Ishikawa (cell line): ENCODE data around the gene XG.

Source experiments
- CEBPB ChIP-seq: IDR thresholded peaks from 2 replicates; pipeline ENCODE4 v1.6.1; 2012
- CREB1 ChIP-seq: IDR thresholded peaks from 2 replicates; pipeline ENCODE4 v1.6.1; 2012; ENCODE audit warnings: low read depth
- EGR1 ChIP-seq: IDR thresholded peaks from 2 replicates; pipeline ENCODE4 v1.6.1; 2012
- EP300 ChIP-seq: IDR thresholded peaks from 2 replicates; pipeline ENCODE4 v1.6.1; 2012; ENCODE audit warnings: borderline replicate concordance
- FOXM1 ChIP-seq: IDR thresholded peaks from 2 replicates; pipeline ENCODE4 v1.6.1; 2012; ENCODE audit warnings: low read depth, borderline replicate concordance
- NFIC ChIP-seq: IDR thresholded peaks from 2 replicates; pipeline ENCODE4 v1.6.1; 2012
- RAD21 ChIP-seq: IDR thresholded peaks from 2 replicates; pipeline ENCODE4 v1.6.1; 2012; ENCODE audit warnings: low read depth
- TAF1 ChIP-seq: IDR thresholded peaks from 2 replicates; pipeline ENCODE4 v1.6.1; 2012; ENCODE audit warnings: low read depth, mild to moderate bottlenecking
- TCF12 ChIP-seq: IDR thresholded peaks from 2 replicates; pipeline ENCODE4 v1.6.1; 2012; ENCODE audit warnings: low read depth
- TEAD4 ChIP-seq: IDR thresholded peaks from 2 replicates; pipeline ENCODE4 v1.6.1; 2012
- YY1 ChIP-seq: IDR thresholded peaks from 2 replicates; pipeline ENCODE4 v1.6.1; 2012; ENCODE audit warnings: low read depth
- ZBTB7A ChIP-seq: IDR thresholded peaks from 2 replicates; pipeline ENCODE4 v1.6.1; 2012; ENCODE audit warnings: low read depth
- TF ChIP-seq, protein P1 (sequence below): IDR thresholded peaks from 2 replicates; pipeline ENCODE4 v1.6.1; 2012
- TF ChIP-seq, protein P2 (sequence below): IDR thresholded peaks from 2 replicates; pipeline ENCODE4 v1.6.1; 2012
- TF ChIP-seq, protein P3 (sequence below): IDR thresholded peaks from 2 replicates; pipeline ENCODE4 v1.6.1; 2012; ENCODE audit warnings: low read depth, mild to moderate bottlenecking

Gene XG

DNA sequence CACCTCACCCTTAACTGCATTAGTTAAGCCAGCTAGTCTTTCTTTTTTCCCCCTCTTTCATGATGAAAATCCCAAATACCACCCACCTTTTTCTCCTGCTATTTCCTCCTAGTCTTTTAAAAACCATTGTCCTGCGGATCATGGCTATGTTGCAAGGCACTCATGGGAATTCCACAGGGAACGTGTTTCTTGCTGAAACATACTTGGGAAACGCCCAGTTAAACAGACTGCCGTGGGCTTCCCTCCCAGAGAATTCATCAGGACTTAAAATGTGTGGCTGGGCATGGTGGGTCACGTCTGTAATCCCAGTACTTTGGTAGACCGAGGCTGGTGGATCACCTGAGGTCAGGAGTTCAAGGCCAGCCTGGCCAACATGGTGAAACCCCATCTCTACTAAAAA is 32.2 kb downstream of the XG start:
- no peak for TF ChIP-seq EP300
- no peak for TF ChIP-seq RAD21
- TF ChIP-seq, protein P1, sequence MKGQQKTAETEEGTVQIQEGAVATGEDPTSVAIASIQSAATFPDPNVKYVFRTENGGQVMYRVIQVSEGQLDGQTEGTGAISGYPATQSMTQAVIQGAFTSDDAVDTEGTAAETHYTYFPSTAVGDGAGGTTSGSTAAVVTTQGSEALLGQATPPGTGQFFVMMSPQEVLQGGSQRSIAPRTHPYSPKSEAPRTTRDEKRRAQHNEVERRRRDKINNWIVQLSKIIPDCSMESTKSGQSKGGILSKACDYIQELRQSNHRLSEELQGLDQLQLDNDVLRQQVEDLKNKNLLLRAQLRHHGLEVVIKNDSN, result no peak
- TF ChIP-seq, protein P2, sequence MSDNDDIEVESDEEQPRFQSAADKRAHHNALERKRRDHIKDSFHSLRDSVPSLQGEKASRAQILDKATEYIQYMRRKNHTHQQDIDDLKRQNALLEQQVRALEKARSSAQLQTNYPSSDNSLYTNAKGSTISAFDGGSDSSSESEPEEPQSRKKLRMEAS, result no peak

DNA sequence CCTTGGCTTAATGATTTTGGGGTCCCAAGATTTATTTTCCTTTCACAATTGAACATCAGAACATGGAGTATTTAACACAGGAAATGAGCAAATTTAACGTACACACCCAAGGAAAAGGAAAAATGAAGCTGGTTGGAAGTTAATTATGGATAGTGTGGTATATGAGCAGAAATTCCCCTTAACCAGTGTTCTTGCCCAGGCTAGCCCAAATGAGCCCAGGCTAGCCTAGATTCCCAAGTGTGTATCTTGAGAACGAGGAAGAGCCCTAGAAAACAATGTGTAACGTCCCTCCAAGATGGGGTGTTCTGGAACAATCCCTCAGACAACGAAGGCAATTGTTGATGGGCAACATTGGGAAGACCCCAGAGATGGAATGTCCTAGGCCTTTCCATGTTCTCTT is 33.7 kb downstream of the XG start:
- no peak for TF ChIP-seq RAD21
- TF ChIP-seq, protein P1, result no peak
- no peak for TF ChIP-seq TCF12
- no peak for TF ChIP-seq FOXM1
- TF ChIP-seq TAF1, result no peak
- TF ChIP-seq NFIC, result no peak
- TF ChIP-seq, protein P3, sequence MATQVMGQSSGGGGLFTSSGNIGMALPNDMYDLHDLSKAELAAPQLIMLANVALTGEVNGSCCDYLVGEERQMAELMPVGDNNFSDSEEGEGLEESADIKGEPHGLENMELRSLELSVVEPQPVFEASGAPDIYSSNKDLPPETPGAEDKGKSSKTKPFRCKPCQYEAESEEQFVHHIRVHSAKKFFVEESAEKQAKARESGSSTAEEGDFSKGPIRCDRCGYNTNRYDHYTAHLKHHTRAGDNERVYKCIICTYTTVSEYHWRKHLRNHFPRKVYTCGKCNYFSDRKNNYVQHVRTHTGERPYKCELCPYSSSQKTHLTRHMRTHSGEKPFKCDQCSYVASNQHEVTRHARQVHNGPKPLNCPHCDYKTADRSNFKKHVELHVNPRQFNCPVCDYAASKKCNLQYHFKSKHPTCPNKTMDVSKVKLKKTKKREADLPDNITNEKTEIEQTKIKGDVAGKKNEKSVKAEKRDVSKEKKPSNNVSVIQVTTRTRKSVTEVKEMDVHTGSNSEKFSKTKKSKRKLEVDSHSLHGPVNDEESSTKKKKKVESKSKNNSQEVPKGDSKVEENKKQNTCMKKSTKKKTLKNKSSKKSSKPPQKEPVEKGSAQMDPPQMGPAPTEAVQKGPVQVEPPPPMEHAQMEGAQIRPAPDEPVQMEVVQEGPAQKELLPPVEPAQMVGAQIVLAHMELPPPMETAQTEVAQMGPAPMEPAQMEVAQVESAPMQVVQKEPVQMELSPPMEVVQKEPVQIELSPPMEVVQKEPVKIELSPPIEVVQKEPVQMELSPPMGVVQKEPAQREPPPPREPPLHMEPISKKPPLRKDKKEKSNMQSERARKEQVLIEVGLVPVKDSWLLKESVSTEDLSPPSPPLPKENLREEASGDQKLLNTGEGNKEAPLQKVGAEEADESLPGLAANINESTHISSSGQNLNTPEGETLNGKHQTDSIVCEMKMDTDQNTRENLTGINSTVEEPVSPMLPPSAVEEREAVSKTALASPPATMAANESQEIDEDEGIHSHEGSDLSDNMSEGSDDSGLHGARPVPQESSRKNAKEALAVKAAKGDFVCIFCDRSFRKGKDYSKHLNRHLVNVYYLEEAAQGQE, result no peak
- TF ChIP-seq EGR1, result no peak
- no peak for TF ChIP-seq YY1
- TF ChIP-seq TEAD4, result no peak
- TF ChIP-seq CEBPB, result no peak
- TF ChIP-seq CREB1, result no peak
- no peak for TF ChIP-seq ZBTB7A
- TF ChIP-seq, protein P2, result no peak

DNA sequence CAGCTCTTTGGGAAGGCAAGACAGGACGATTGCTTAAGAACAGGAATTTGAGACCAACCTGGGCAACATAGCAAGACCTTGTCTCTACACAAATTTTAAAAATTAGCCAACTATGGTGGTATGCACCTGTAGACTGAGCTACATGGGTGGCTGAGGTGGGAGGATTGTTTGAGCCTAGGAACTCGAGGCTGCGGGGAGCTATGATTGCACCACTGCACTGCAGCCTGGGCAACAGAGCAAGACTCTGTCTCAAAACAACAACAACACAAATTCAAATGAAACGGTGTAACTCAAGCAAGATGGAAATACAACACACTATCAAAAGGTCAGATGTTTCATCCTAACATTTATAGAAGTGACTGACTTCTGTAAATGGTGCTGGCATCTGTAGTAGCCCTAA is 37.1 kb downstream of the XG start:
- TF ChIP-seq NFIC (no peak), ZBTB7A (no peak), YY1 (no peak), CREB1 (no peak), TAF1 (no peak), FOXM1 (no peak)
- TF ChIP-seq, protein P1, result no peak
- TF ChIP-seq, protein P3, result no peak

DNA sequence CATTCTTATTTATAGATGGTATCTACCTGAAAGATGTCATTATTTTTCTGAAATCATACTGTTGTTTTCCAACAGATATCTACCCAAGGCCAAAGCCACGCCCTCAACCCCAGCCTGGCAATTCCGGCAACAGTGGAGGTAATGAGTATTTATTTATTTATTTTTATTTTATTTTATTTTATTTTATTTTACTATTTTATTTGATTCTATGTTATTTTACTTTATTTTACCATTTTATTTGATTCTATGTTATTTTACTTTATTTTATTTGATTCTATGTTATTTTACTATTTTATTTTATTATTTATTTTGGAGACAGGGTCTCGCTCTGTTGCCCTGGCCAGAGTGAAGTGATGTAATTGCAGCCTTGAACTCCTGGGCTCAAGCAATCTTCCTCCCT is 37.7 kb downstream of the XG start:
- TF ChIP-seq, protein P2, result no peak
- no peak for TF ChIP-seq EGR1
- TF ChIP-seq NFIC, result no peak
- no peak for TF ChIP-seq FOXM1
- no peak for TF ChIP-seq YY1
- no peak for TF ChIP-seq ZBTB7A
- TF ChIP-seq TCF12, result no peak
- no peak for TF ChIP-seq EP300
- TF ChIP-seq CREB1, result no peak
- no peak for TF ChIP-seq RAD21

DNA sequence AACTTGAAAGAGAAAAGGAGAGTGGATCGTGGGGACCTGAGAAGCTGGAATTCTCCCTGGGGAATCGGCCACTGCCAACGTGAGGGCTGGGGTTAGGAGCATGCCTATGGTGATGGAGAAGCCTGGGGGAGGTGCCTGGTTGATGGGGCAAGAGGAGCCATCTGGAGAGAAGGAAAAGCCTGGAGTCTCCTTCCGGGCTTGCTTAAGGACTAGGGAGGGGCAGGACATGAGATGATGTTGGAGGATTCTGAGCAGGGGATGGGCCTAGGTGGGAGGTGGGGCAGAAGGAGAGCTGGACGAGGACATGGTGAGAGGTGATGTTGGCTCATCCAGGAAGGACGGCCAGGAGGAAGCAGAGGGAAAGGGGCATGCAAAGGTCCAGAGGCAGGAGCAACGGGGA is 41.9 kb downstream of the XG start:
- TF ChIP-seq EGR1 (no peak), RAD21 (no peak), EP300 (no peak), CEBPB (no peak)
- TF ChIP-seq, protein P1, result no peak

DNA sequence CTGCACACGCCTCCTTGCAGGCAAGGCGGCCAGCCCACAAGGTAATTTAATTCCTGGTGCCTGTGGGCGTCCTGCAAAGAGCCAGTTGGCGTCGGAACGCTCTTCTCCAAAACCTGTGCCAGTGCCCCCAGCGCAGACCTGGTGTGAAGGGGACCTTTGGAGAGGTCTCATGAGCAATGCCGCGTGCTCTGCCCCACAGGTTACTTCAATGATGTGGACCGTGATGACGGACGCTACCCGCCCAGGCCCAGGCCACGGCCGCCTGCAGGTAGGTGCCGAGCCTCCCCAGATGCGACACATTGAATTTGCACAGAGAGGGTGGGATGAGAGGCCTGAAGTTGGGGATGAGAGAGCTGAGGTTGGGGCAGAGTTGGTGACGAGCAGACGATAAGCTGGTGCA is 42.5 kb downstream of the XG start:
- TF ChIP-seq TCF12 (no peak), EP300 (no peak), RAD21 (no peak), TAF1 (no peak), FOXM1 (no peak), NFIC (no peak), TEAD4 (no peak), CEBPB (no peak), CREB1 (no peak)
- TF ChIP-seq, protein P1, result no peak
- TF ChIP-seq, protein P3, result no peak
